SK-N-MC (cell line): ENCODE data around the gene ZNF346.

Experiments used
- DNase-seq: peaks from one replicate; pipeline ENCODE4 v3.0.0-alpha.2; 2011; ENCODE audit warnings: low read depth, low spot score
- H3K27ac ChIP-seq: fragments of 200-600 bp; sonication (generic); 2 replicates; pipeline ENCODE4 v1.5.1; 2016; ENCODE audit warnings: mixed run types
- H3K36me3 ChIP-seq: fragments of 200-600 bp; sonication (generic); 2 replicates; pipeline ENCODE4 v1.6.1; 2017; ENCODE audit warnings: antibody characterized with exemption, low read length, mixed read lengths; ENCODE audit not compliant: insufficient read depth
- H3K4me3 ChIP-seq: fragments of 200-600 bp; sonication (generic); 2 replicates; pipeline ENCODE4 v1.5.1; 2016
- H3K9ac ChIP-seq: fragments of 200-600 bp; sonication (generic); 2 replicates; pipeline ENCODE4 v1.8.0; 2017; ENCODE audit warnings: mixed run types, mixed read lengths; ENCODE audit not compliant: insufficient read length
- H3K9me3 ChIP-seq: fragments of 200-600 bp; sonication (generic); 2 replicates; pipeline ENCODE4 v1.6.1; 2017; ENCODE audit warnings: low read depth, mild to moderate bottlenecking, antibody characterized with exemption, low read length, moderate library complexity, mixed read lengths
- EZH2 ChIP-seq: fragments of 200-600 bp; sonication (generic); IDR thresholded peaks from one replicate; pipeline ENCODE4 v1.6.1; 2017; ENCODE audit warnings: antibody characterized with exemption
- FOXP2 ChIP-seq: optimal IDR thresholded peaks from 2 replicates; pipeline ENCODE3; 2011; ENCODE audit warnings: mild to moderate bottlenecking, moderate library complexity; ENCODE audit not compliant: insufficient read depth; ENCODE audit errors: extremely low read length, control extremely low read depth
- POLR2AphosphoS5 ChIP-seq: IDR thresholded peaks from 2 replicates; pipeline ENCODE4 v1.6.1; 2012; ENCODE audit warnings: mild to moderate bottlenecking, low read depth, low read length, borderline replicate concordance

The ZNF346 gene

DNA sequence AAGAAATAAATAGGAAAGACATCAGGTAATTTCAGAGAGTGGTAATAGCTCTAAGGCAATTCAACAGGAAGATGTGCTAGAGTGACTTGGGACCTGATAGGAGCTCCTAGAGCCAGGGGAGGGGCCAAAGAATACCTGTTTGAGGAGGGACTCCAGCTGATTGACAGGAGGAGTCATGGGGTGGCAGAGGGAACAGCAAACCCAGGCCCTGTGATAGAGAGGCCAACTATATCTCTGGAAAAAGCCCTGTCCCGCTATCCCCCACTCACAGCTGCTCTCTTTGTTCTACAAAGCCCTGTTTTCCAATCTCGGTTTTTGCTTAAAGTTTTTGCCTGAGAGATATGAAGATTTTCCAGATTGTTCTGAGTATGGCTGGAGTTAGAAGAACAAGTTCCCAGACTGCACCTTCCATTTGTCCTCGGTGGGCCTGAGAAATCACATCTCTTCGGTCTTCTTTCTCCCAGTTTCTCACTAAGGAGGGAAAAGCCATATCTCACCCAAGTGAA, 102.0 kb downstream of the ZNF346 start:
- H3K9ac ChIP-seq, result no peak overlapping the region
- no peak for DNase-seq
- no peaks in the 10 kb centered on the region for H3K36me3 ChIP-seq
- TF ChIP-seq FOXP2 (no peak), EZH2 (no peak), POLR2AphosphoS5 (no peak)
- H3K9me3 ChIP-seq, result 0 out of 2 replicates have a peak, but pooled peaks cover 2% of the 10 kb centered on the region
- H3K4me3 ChIP-seq, result no peak overlapping the region
- no peak overlapping the region for H3K27ac ChIP-seq

DNA sequence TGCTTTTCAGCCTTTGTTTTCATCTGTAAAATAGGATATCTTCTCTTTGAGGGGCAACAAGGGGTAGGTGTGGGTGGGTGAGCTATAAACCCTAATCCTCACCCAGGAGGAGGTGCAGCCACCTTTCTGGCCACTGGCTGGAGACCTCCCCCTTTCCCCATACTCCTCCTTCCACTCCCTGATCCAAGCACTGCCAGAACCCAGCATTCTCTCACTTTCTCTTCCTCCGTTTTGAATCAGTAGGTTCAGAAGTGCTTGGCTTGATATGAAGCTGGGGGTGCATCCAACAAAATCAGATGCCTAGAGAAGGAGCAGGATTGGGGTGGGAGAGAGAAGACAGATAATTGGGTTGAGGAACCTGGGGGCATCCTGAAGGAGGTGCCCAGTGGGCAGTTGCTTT, 104.3 kb downstream of the ZNF346 start:
- H3K9me3 ChIP-seq, result 0 out of 2 replicates have a peak, but pooled peaks cover 2% of the 10 kb centered on the region
- H3K4me3 ChIP-seq, result no peak overlapping the region
- no peak overlapping the region for H3K27ac ChIP-seq
- DNase-seq, result no peak
- H3K9ac ChIP-seq, result no peak overlapping the region
- TF ChIP-seq FOXP2, result no peak
- no peak for TF ChIP-seq POLR2AphosphoS5
- TF ChIP-seq EZH2, result no peak
- no peaks in the 10 kb centered on the region for H3K36me3 ChIP-seq

DNA sequence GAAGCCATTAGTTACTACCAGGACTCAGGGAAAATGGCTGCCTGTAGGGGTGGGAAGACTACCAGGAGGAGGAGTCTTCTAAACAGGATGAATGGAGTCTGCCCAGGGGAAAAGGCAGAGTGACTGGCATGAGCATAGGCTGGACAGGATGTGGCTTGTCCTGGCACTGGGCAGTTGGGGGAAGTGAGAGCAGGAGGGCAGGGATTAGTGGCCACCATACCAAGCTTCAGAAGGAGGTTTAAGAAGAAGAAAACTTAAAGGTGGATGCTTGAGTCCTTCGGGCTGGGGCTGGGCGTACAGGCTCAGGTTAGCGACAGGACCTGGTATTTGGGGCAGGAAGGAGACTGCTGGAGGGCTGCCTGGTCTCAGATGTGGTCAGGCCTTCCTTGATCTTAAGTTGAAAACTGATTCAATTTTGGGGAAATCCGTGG, 106.1 kb downstream of the ZNF346 start:
- Histone ChIP-seq H3K4me3 (no peak overlapping the region), H3K27ac (no peak overlapping the region), H3K36me3 (no peaks in the 10 kb centered on the region), H3K9me3 (no peaks in the 10 kb centered on the region), H3K9ac (no peak overlapping the region)
- DNase-seq, result no peak
- no peak for TF ChIP-seq POLR2AphosphoS5
- TF ChIP-seq FOXP2, result no peak
- no peak for TF ChIP-seq EZH2

DNA sequence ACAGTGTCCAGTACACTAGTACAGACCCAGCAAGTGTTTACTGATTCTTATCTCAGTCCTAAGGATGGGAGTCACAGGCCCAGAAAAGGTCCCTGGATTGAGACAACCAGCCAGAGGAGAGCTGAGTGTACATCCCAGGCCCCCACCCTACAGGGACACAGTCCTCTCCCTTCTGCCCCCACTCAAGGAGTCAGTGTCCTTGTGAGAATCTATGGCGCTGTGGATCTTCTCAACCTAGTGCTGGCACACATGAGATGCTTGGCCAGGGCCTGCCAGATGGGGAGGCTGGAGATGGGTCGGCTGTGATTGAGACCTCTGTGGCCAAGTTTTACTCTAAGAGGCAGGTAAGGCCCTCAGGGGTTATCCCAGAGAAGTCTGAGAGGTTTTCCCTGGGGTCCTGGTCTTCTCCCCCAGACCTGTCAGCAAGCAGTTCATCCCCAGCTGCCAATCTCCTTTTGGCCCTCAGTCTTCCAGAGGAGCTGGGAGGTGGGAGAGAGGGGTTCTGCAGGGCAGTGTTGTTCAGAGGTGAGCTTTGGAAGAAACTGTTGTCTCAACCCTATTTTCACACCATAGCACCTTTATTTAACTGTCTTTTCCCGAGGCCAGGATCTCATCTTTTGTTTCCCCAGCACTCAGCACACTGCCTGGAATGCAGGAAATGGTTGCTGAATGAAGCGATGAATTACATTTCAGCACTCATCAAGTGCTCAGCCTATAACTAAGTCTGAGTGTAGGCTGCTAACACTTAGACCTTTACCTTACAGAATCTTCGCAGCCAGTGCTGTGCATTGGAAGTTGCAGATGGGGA, 107.9 kb downstream of the ZNF346 start:
- Histone ChIP-seq H3K9ac (no peak overlapping the region), H3K9me3 (no peaks in the 10 kb centered on the region), H3K27ac (no peak overlapping the region), H3K36me3 (peaks cover 5% of the 10 kb centered on the region), H3K4me3 (no peak overlapping the region)
- DNase-seq, result no peak
- no peak for TF ChIP-seq POLR2AphosphoS5
- TF ChIP-seq EZH2, result no peak
- no peak for TF ChIP-seq FOXP2
